Endothelial cell of umbilical vein (primary cell): ENCODE data around the gene DAB1.

Source experiments
- CTCF ChIP-seq, 2 donors: IDR thresholded peaks; 1 replicate in 1 of 2; 2 replicates in 1 of 2; pipeline ENCODE4 v1.5.1; 2011; ENCODE audit warnings: low read length in 2 of 2, mild to moderate bottlenecking in 2 of 2, moderate library complexity in 2 of 2, control low read depth in 1 of 2, inconsistent platforms in 1 of 2, low read depth in 1 of 2; ENCODE audit not compliant: insufficient read depth in 1 of 2; ENCODE audit errors: extremely low read depth in 1 of 2
- EZH2 ChIP-seq: IDR thresholded peaks from 2 replicates; pipeline ENCODE4 v1.6.1; 2012; ENCODE audit warnings: borderline replicate concordance, low read depth, mild to moderate bottlenecking, moderate library complexity, low read length, inconsistent platforms; ENCODE audit not compliant: severe bottlenecking
- GATA2 ChIP-seq: IDR thresholded peaks from 2 replicates; pipeline ENCODE4 v1.7.0; 2011; ENCODE audit warnings: low read depth, mild to moderate bottlenecking, moderate library complexity, mixed read lengths, low read length; ENCODE audit not compliant: insufficient read length, insufficient read depth
- JUN ChIP-seq: IDR thresholded peaks from 2 replicates; pipeline ENCODE4 v1.6.1; 2011; ENCODE audit warnings: borderline replicate concordance, low read depth; ENCODE audit not compliant: insufficient read length, insufficient read depth
- MYC ChIP-seq: IDR thresholded peaks from one replicate; pipeline ENCODE4 v1.6.1; 2011; ENCODE audit warnings: mild to moderate bottlenecking, low read depth, low read length
- POLR2A ChIP-seq: IDR thresholded peaks from 2 replicates; pipeline ENCODE4 v1.6.1; 2012; ENCODE audit warnings: low read depth, mild to moderate bottlenecking, control low read depth, low read length
- POLR2AphosphoS5 ChIP-seq: IDR thresholded peaks from 2 replicates; pipeline ENCODE4 v1.6.1; 2012; ENCODE audit warnings: low read depth, mild to moderate bottlenecking, control low read depth, low read length, moderate library complexity; ENCODE audit not compliant: insufficient read depth
- TF ChIP-seq, protein P1 (sequence below): IDR thresholded peaks from 2 replicates; pipeline ENCODE4 v1.6.1; 2011; ENCODE audit not compliant: insufficient read depth, insufficient read length

DNA sequence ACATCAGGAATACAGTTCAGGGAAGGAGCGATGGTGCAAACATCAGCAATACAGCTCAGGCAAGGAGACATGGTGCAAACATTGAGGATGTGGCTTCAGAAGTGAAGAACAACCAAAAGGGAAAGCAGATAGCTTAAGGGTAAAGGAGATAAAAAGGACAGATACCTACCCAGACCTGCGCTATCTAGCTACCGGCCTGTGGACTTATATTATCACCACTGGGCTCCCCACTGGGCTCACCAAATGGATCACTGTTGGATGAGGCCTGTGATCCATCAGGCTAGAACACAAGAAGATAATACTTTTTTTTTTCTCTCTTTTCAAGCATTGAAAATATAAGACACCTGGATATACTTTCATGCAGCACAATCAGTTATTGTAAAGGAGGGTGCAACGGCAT is 413.3 kb downstream of the DAB1 start:
- no peak for TF ChIP-seq CTCF (IDR thresholded peaks at IDR 0.05; ENCODE audit: extremely low read depth in 1 of 2, insufficient read depth in 1 of 2, low read depth in 1 of 2, low read length in 2 of 2)
- no peak for TF ChIP-seq POLR2AphosphoS5
- TF ChIP-seq POLR2A = no peak
- no peak for TF ChIP-seq EZH2
- TF ChIP-seq, protein P1, sequence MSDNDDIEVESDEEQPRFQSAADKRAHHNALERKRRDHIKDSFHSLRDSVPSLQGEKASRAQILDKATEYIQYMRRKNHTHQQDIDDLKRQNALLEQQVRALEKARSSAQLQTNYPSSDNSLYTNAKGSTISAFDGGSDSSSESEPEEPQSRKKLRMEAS = no peak
- TF ChIP-seq JUN = no peak
- TF ChIP-seq GATA2 = no peak
- no peak for TF ChIP-seq MYC
